GM21717 (cell line): ENCODE measurements around the gene PYGO1.
A peak's percentile ranks its signal among the peaks of the same experiment; 100 is the strongest.
"Not testable (repeated sequence)": the region's sequence is repeated elsewhere in the genome, so short reads cannot be mapped to it uniquely, and the experiment has no call there.

ENCODE experiments used
- ATAC-seq: cut with Tn5 transposase; IDR thresholded peaks from one replicate; pipeline ENCODE4 v1.9.1; 2021; ENCODE audit warnings: mild to moderate bottlenecking, moderate library complexity; ENCODE audit not compliant: unreplicated experiment

Gene PYGO1

DNA sequence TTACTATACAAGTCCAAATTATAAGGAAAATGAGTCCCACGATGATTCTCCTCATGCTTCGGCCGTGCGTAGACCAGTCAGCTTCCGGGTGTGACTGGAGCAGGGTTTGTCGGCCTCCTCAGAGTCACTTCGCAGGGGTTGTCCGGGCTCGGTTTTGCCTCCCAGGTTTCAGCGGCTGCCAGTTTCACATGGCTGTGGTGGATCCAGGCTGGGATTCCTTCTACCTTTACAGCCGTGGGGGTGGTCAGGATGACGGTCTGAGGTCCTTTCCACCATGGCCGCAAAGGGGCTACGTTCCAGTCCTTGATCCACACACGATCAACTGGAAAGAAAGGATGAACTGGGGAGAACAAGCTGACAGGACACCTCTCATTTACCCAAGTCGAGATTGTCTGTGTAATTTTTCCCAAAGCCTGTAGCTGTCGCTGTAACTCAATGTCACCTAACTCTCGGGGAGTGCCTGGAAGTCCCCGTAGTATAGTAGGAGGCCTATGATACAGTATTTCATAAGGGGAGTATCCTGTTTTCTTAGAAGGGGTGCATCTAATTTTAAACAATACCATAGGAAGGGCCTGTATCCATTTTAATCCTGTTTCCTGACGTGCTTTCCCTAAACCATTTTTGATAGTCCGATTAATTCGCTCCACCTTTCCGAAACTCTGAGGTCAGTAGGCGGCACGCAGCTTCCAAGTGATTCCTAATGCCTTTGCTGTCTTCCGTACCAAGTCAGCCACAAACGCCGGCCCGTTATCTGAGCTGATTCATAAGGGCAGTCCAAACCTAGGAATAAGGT, 74.3 kb downstream of the PYGO1 start:
- ATAC-seq: not testable (repeated sequence)

DNA sequence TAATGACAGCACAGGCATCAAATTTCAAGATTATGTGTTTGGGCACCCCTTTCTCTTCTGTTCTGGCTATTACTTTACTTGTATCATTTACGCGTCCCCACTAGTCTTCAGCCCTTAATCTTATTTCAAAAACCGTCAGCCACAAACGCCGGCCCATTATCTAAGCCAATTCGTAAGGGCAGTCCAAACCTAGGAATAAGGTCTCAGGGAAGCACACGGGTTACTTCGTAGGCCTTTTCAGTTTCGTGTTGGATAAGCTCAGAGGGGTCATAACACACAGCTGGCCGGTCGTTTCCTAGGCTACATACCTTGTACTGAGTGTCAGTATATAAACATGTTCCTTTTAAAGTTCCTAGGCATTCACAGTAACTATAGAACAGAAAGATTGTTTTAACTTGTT, 75.0 kb downstream of the PYGO1 start:
- ATAC-seq: no peak

DNA sequence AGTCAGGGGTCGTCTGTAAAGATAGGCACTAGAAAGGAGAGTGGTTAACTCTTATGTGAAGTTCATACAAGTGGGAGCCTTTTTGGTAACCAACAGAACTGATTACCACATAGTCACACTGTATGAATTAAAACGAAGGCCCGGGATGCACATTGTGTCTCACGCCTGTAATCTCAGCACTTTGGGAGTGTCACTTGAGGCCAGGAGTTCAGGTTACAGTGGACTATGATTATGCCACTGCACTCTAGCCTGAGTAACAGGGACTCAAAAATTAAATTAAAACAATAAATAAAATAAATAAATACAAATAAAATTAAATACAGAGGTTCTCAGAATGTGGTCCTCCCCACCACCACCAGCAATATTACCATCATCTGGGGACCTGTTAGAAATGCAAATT, 80.6 kb downstream of the PYGO1 start:
- ATAC-seq: no peak

DNA sequence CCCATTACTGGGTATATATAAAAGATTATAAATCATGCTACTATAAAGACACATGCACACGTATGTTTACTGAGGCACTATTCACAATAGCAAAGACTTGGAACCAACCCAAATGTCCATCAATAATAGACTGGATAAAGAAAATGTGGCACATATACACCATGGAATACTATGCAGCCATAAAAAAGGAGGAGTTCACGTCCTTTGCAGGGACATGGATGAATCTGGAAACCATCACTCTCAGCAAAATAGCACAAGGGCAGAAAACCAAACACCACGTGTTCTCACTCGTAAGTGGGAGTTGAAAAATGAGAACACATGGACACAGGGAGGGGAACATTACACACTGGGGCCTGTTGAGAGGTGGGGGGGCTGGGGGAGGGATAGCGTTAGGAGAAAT, 82.7 kb downstream of the PYGO1 start:
- not testable (repeated sequence) for ATAC-seq

DNA sequence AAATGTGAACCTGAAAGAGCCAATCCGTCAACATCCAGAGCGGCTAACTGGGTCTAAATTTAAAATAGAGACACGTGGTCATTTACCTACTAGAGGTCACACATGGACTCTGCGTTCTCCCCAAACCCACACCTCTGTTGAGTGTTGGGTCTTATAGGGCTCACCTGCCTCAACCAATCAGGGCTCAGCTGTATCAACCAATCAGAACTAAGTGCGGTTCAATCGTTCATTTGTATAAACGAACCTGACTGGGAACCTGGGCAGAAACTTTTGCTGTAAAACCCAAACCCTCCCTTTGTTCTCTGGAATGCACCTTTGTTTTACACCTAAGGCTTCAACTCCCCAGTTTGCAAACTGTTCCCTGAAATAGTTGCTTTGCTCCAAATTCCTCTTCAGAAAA, 89.0 kb downstream of the PYGO1 start:
- ATAC-seq: no peak

DNA sequence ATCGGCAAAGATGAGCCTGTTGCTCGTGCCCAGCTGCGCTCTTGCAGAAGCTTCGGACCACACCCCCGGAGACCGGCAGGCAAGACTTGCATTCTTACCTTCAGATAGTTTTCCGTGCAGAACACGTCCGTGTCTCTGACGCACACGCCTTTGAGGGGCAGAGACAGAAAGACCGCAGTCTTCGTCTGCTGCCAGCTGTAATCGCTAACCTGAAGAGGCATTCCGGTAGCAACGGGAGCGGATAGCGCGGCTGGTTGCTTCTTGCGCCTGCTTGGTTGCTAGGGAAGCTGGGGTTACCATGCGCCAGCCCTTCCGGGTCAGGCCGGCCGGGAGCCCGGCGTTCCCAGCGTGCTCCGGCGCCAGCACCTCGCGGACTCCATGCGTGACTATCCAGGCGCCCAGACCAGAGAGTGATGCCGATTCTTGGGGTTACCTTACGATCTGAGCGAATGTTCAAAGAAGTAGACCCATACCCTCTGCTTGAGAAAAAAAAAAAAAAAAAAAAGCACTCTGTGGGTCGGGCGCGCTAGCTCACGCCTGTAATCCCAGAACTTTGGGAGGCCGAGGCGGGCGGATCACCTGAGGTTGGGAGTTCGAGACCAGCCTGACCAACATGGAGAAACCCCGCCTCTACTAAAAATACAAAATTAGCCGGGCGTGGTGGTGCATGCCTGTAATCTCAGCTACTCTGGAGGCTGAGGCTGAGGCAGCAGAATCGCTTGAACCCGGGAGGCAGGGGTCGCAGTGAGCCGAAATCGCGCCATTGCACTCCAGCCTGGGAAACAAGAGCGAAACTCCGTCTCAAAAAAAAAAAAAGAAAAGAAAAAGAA, 89.8 kb downstream of the PYGO1 start:
- ATAC-seq: peak; percentile 99

DNA sequence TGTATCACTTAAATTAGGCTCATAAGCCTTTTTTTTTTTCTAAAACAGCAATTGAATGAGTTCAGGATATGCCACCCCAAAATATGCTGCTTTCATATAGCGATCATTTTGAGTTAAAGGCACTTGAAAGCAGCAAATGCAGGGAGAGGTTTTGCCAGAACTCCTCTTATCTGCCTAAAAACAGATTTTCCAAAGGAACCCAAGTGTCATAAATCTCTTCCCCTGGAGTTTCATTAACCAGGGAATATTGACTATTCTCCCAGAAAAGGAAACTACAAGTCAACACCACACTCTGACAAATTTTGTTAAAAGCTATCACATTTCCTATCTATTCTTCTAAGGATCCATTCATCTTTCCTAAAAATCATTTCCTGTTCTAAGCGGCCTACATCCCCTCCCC, 91.4 kb downstream of the PYGO1 start:
- no peak for ATAC-seq

DNA sequence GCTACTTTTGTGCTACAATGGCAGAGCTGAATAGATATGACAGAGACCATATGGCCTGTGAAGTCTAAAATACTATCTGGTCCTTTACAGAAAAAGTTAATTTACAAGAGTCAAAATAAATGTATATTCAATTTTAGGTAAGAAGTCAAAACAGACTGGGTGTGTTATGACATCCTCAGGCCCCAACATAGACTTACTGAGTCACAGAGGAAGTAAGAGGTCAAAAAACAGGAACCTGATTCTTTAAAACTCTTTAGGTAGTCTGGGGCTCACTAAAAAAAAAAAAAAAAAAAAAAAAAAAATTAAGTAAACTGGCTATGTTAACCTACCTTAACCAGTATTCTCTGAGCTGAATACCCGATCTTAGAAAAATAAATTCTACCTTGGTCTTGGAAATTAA, 93.2 kb downstream of the PYGO1 start:
- no peak for ATAC-seq

DNA sequence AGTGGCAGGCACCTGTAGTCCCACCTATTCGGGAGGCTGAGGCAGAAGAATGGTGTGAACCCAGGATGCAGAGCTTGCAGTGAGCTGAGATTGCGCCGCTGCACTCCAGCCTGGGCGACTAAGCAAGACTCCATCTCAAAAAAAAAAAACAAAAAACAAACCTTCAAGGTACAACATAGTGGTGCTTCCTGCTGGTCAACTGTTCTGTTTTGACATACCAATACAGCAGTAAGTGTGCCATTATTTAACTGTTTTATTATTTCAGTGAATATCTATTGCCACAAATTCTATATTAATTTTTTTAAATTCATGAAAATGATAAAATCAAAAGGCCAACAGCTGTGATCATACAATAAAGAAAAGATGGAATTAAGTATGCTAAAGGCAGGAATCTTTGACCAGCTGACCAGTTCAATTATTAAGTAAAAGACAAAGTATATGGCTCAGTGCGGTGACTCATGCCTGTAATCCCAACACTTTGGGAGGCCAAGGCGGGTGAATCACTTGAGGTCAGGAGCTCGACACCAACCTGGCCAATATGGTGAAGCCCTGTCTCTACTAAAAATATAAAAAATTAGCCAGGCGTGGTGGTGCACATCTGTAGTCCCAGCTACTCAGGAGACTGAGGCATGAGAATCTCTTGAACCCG, 99.1 kb downstream of the PYGO1 start:
- ATAC-seq: not testable (repeated sequence)
